H9 (cell line): ENCODE measurements around the gene SLC22A15. TPM values are rescaled to one million over a fixed set of nuclear protein-coding genes. Genes with fewer than 3 reads are reported as not detected.

Experiments
- DNase-seq: peaks from one replicate; pipeline ENCODE4 v3.0.0-alpha.2; 2017
- H2AFZ ChIP-seq: one replicate; pipeline ENCODE4 v1.6.1; 2013; ENCODE audit warnings: mild to moderate bottlenecking, low read length, control low read depth, moderate library complexity
- H2AK5ac ChIP-seq: 2 replicates; pipeline ENCODE4 v1.6.1; 2013; ENCODE audit warnings: low read length, control low read depth, mixed read lengths; ENCODE audit not compliant: insufficient read length
- H2BK120ac ChIP-seq: one replicate; pipeline ENCODE4 v1.6.1; 2013; ENCODE audit warnings: low read depth, mild to moderate bottlenecking, low read length, control low read depth, inconsistent platforms; ENCODE audit not compliant: poor library complexity, severe bottlenecking
- H2BK12ac ChIP-seq: 2 replicates; pipeline ENCODE4 v1.6.1; 2013; ENCODE audit warnings: low read length, control low read depth, mixed read lengths, low read depth; ENCODE audit not compliant: insufficient read length
- H2BK15ac ChIP-seq: 2 replicates; pipeline ENCODE4 v1.6.1; 2013; ENCODE audit warnings: low read depth, low read length, control low read depth
- H2BK20ac ChIP-seq: one replicate; pipeline ENCODE4 v1.6.1; 2013; ENCODE audit warnings: low read depth, mild to moderate bottlenecking, low read length, control low read depth, inconsistent platforms; ENCODE audit not compliant: poor library complexity, severe bottlenecking
- H2BK5ac ChIP-seq: 2 replicates; pipeline ENCODE4 v1.6.1; 2013; ENCODE audit warnings: low read length, control low read depth, mixed read lengths; ENCODE audit not compliant: insufficient read length
- H3K14ac ChIP-seq: 2 replicates; pipeline ENCODE4 v1.6.1; 2013; ENCODE audit warnings: low read length, control low read depth; ENCODE audit not compliant: insufficient read depth
- H3K18ac ChIP-seq: 2 replicates; pipeline ENCODE4 v1.6.1; 2013; ENCODE audit warnings: low read depth, mild to moderate bottlenecking, mixed read lengths, low read length, control low read depth; ENCODE audit not compliant: insufficient read length
- H3K23ac ChIP-seq: 2 replicates; pipeline ENCODE4 v1.6.1; 2013; ENCODE audit warnings: low read length, control low read depth, mixed read lengths, low read depth; ENCODE audit not compliant: insufficient read length
- H3K23me2 ChIP-seq: 2 replicates; pipeline ENCODE4 v1.6.1; 2013; ENCODE audit warnings: low read depth, mild to moderate bottlenecking, mixed read lengths, low read length, control low read depth; ENCODE audit not compliant: insufficient read length, poor library complexity, severe bottlenecking
- H3K27ac ChIP-seq: 2 replicates; pipeline ENCODE4 v1.5.1; 2013; ENCODE audit warnings: low read length, control low read depth, mixed read lengths, low read depth; ENCODE audit not compliant: insufficient read length
- H3K27me3 ChIP-seq: 2 replicates; pipeline ENCODE4 v1.6.1; 2013; ENCODE audit warnings: low read length, control low read depth, inconsistent platforms; ENCODE audit not compliant: insufficient read depth
- H3K4ac ChIP-seq: 2 replicates; pipeline ENCODE4 v1.6.1; 2013; ENCODE audit warnings: low read depth, mild to moderate bottlenecking, control low read depth, inconsistent platforms, low read length, moderate library complexity
- H3K4me1 ChIP-seq: 2 replicates; pipeline ENCODE4 v1.6.1; 2013; ENCODE audit warnings: low read length, control low read depth, inconsistent platforms; ENCODE audit not compliant: insufficient read depth
- H3K4me2 ChIP-seq: 2 replicates; pipeline ENCODE4 v1.6.1; 2013; ENCODE audit warnings: low read length, control low read depth, mixed read lengths; ENCODE audit not compliant: insufficient read length, insufficient read depth
- H3K56ac ChIP-seq: 2 replicates; pipeline ENCODE4 v1.6.1; 2013; ENCODE audit warnings: low read depth, mild to moderate bottlenecking, mixed read lengths, low read length, control low read depth; ENCODE audit not compliant: insufficient read length
- H3K79me1 ChIP-seq: 2 replicates; pipeline ENCODE4 v1.6.1; 2013; ENCODE audit warnings: low read depth, mild to moderate bottlenecking, moderate library complexity, low read length, control low read depth, inconsistent platforms; ENCODE audit not compliant: insufficient read depth, poor library complexity, severe bottlenecking
- H3K79me2 ChIP-seq: 2 replicates; pipeline ENCODE4 v1.6.1; 2013; ENCODE audit warnings: low read length, control low read depth, inconsistent platforms; ENCODE audit not compliant: insufficient read depth
- H3K9ac ChIP-seq: 2 replicates; pipeline ENCODE4 v1.6.1; 2013; ENCODE audit warnings: low read length, control low read depth, mixed read lengths; ENCODE audit not compliant: insufficient read length; ENCODE audit errors: extremely low read depth
- H3K9me3 ChIP-seq: one replicate; pipeline ENCODE4 v1.6.1; 2013; ENCODE audit warnings: low read depth, low read length, inconsistent platforms; ENCODE audit not compliant: control insufficient read depth
- H3T11ph ChIP-seq: one replicate; pipeline ENCODE4 v1.6.1; 2013; ENCODE audit warnings: mild to moderate bottlenecking, low read length, control low read depth, inconsistent platforms
- H4K20me1 ChIP-seq: one replicate; pipeline ENCODE4 v1.6.1; 2013; ENCODE audit not compliant: control insufficient read depth, insufficient read length, insufficient read depth
- H4K5ac ChIP-seq: 2 replicates; pipeline ENCODE4 v1.6.1; 2013; ENCODE audit warnings: low read depth, mild to moderate bottlenecking, mixed read lengths, low read length, control low read depth; ENCODE audit not compliant: insufficient read length
- H4K8ac ChIP-seq: replicated peaks from 2 replicates; pipeline ENCODE4 v1.6.1; 2013; ENCODE audit warnings: low read length, control low read depth, mixed read lengths, low read depth; ENCODE audit not compliant: insufficient read length
- H4K91ac ChIP-seq: 2 replicates; pipeline ENCODE4 v1.6.1; 2013; ENCODE audit warnings: low read depth, mild to moderate bottlenecking, moderate library complexity, mixed read lengths, low read length, control low read depth; ENCODE audit not compliant: insufficient read length
- H3K27ac Mint-ChIP-seq, 3 experiments: 2 replicates in 2 of 3; 3 replicates in 1 of 3; pipeline ENCODE4 v1.8.0; 2020 to 2021; ENCODE audit warnings: mixed read lengths in 3 of 3, mild to moderate bottlenecking in 1 of 3, moderate library complexity in 1 of 3
- H3K27me3 Mint-ChIP-seq: 2 replicates; pipeline ENCODE4 v1.8.0; 2021; ENCODE audit warnings: low read depth, mild to moderate bottlenecking, moderate library complexity, mixed read lengths
- H3K36me3 Mint-ChIP-seq, 3 experiments: 2 replicates in 2 of 3; 3 replicates in 1 of 3; pipeline ENCODE4 v1.8.0; 2020 to 2021; ENCODE audit warnings: low read depth in 3 of 3, mixed read lengths in 3 of 3; ENCODE audit not compliant: insufficient read depth in 1 of 3
- H3K4me1 Mint-ChIP-seq, 2 experiments: 2 replicates each; pipeline ENCODE4 v1.8.0; 2020; ENCODE audit warnings: mixed read lengths in 2 of 2
- H3K4me3 Mint-ChIP-seq, 2 experiments: 2 replicates in 1 of 2; 3 replicates in 1 of 2; pipeline ENCODE4 v1.8.0; 2020 to 2021; ENCODE audit warnings: mild to moderate bottlenecking in 2 of 2, mixed read lengths in 2 of 2, moderate library complexity in 1 of 2
- H3K9me3 Mint-ChIP-seq, 2 experiments: 2 replicates in 1 of 2; 3 replicates in 1 of 2; pipeline ENCODE4 v1.8.0; 2020; ENCODE audit warnings: mild to moderate bottlenecking in 2 of 2, mixed read lengths in 2 of 2, moderate library complexity in 1 of 2
- CTCF ChIP-seq: fragments of 200-600 bp; sonication (generic); conservative IDR thresholded peaks from 3 replicates; pipeline ENCODE4 v1.8.0; 2021; ENCODE audit warnings: antibody characterized with exemption, mild to moderate bottlenecking
- WGBS: extraction: QIAGEN DNeasy Blood & Tissue Kit; methylation state at CpG from one replicate; pipeline ENCODE4 v1.1.7; 2013; ENCODE audit warnings: missing lambda C conversion rate, low lambda C conversion rate, mixed read lengths; ENCODE audit not compliant: insufficient read length; ENCODE audit errors: extremely low coverage; 5-methylcytosine and 5-hydroxymethylcytosine counted together
- total RNA-seq: library from RNA; stranded (reverse); gene quantifications from 2 replicates; pipeline ENCODE4 v1.2.1, GENCODE V29; 2021

SLC22A15 gene
- total RNA-seq, 1 experiment from 2014 or later = 3.2 TPM

GRCh38 chr1:116012716-116013115 is 36.4 kb downstream of the SLC22A15 start:
- H4K91ac ChIP-seq = no peak overlapping the region
- H3K27ac ChIP-seq = no peak overlapping the region
- no peak overlapping the region for H3K9ac ChIP-seq
- no peaks in the 10 kb centered on the region for H4K20me1 ChIP-seq
- no peak overlapping the region for H4K5ac ChIP-seq
- H3T11ph ChIP-seq = no peak overlapping the region
- H3K23me2 ChIP-seq = no peaks in the 10 kb centered on the region
- no peaks in the 10 kb centered on the region; a peak in 1 of 7 replicates for H3K36me3 Mint-ChIP-seq
- no peaks in the 10 kb centered on the region for H3K9me3 Mint-ChIP-seq
- no peak overlapping the region for H3K56ac ChIP-seq
- no peak for TF ChIP-seq CTCF
- H2BK5ac ChIP-seq = no peak overlapping the region
- H3K4me1 Mint-ChIP-seq = peaks cover 7% of the 10 kb centered on the region in 2 experiments; a peak in 3 of 4 replicates
- no peak overlapping the region for H3K4me3 Mint-ChIP-seq
- no peak overlapping the region for H3K27ac Mint-ChIP-seq
- no peaks in the 10 kb centered on the region for H3K27me3 Mint-ChIP-seq
- no peak overlapping the region for H3K14ac ChIP-seq
- no CpG with 5 or more reads among the region's 2 CpGs for WGBS
- H3K27me3 ChIP-seq = no peaks in the 10 kb centered on the region
- no peak overlapping the region for H3K4ac ChIP-seq
- H3K9me3 ChIP-seq = no peaks in the 10 kb centered on the region
- no peak overlapping the region for H4K8ac ChIP-seq
- H2BK120ac ChIP-seq = no peak overlapping the region
- no peak overlapping the region for H2BK15ac ChIP-seq
- no peak overlapping the region for H2AK5ac ChIP-seq
- H3K79me2 ChIP-seq = no peaks in the 10 kb centered on the region
- no peak overlapping the region for H2BK20ac ChIP-seq
- no peaks in the 10 kb centered on the region for H3K79me1 ChIP-seq
- no peaks in the 10 kb centered on the region for H3K4me1 ChIP-seq
- H3K18ac ChIP-seq = no peak overlapping the region
- no peak overlapping the region for H3K23ac ChIP-seq
- no peak overlapping the region for H3K4me2 ChIP-seq
- no peak for DNase-seq
- H2AFZ ChIP-seq = no peak overlapping the region
- H2BK12ac ChIP-seq = no peak overlapping the region
